Measurements from ENCODE around the gene RCN2. TPM values are rescaled to one million over a fixed set of nuclear protein-coding genes. Genes with fewer than 3 reads are reported as not detected.
A peak's percentile ranks its signal among the peaks of the same experiment; 100 is the strongest.

Gene RCN2
- total and polyA plus RNA-seq, 2 donors (not counting 1 experiment from before 2014, with no cell fraction given): 46.6 to 106 TPM

DNA sequence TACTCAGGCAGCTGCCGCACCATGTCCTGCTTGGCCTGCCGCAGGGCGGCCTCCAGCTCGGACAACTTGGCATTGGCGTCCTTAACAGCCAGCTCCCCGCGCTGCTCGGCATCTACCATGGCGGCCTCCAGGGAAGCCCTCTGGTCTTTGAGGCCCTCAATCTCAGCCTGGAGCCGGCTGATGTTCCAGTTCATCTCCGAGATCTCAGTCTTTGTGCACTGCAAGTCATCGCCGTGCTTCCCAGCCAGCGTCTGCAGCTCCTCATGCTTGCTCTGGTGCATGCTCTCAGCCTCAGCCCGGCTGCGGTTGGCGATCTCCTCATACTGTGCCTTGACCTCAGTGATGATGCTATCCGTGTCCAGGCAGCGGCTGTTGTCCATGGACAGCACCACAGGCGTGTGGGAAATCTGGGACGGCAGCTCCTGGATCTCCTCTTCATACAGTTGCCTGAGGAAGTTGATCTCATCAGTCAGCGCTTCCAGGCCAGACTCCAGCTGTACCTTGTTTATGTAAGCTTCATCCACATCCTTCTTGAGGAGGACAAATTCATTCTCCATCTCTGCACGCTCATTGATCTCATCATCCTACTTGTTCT is 47.9 kb downstream of the RCN2 start:
- no peak overlapping the region for H3K4me2 ChIP-seq (ENCODE audit: extremely low read depth, insufficient read depth, low read length)
- no peak overlapping the region for H2AFZ ChIP-seq (ENCODE audit: low read length)
- no peaks in the 10 kb centered on the region for H3K9me3 ChIP-seq (ENCODE audit: control insufficient read depth, insufficient read depth, low read depth, low read length)
- no peak overlapping the region for H3K27ac ChIP-seq (ENCODE audit: insufficient read depth, low read length)
- H3K4me1 ChIP-seq (ENCODE audit: control insufficient read depth, extremely low read depth, insufficient read depth, low read length): peaks cover 2% of the 10 kb centered on the region
- no peak overlapping the region for H3K4me3 ChIP-seq (replicated peaks in 1 of 4; ENCODE audit: control extremely low read depth in 1 of 4, insufficient read depth in 1 of 4, low read depth in 3 of 4, low read length in 4 of 4)
- peak in 1 of 2 donors; percentile 3 for DNase-seq (ENCODE audit: low read depth in 2 of 2)
- H3K79me2 ChIP-seq (ENCODE audit: control insufficient read depth, insufficient read depth, low read length): no peaks in the 10 kb centered on the region
- no peak overlapping the region for H3K9ac ChIP-seq (ENCODE audit: insufficient read depth, low read length)
- no peaks in the 10 kb centered on the region for H3K36me3 ChIP-seq (ENCODE audit: control insufficient read depth, insufficient read depth, low read length)
- TF ChIP-seq, protein P1, sequence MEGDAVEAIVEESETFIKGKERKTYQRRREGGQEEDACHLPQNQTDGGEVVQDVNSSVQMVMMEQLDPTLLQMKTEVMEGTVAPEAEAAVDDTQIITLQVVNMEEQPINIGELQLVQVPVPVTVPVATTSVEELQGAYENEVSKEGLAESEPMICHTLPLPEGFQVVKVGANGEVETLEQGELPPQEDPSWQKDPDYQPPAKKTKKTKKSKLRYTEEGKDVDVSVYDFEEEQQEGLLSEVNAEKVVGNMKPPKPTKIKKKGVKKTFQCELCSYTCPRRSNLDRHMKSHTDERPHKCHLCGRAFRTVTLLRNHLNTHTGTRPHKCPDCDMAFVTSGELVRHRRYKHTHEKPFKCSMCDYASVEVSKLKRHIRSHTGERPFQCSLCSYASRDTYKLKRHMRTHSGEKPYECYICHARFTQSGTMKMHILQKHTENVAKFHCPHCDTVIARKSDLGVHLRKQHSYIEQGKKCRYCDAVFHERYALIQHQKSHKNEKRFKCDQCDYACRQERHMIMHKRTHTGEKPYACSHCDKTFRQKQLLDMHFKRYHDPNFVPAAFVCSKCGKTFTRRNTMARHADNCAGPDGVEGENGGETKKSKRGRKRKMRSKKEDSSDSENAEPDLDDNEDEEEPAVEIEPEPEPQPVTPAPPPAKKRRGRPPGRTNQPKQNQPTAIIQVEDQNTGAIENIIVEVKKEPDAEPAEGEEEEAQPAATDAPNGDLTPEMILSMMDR (conservative IDR thresholded peaks at IDR 0.05 in 1 of 2, IDR thresholded peaks at IDR 0.05 in 1 of 2; ENCODE audit: low read depth in 1 of 2, low read length in 2 of 2): no peak
- no peak for TF ChIP-seq EZH2 (IDR thresholded peaks at IDR 0.05; ENCODE audit: low read length, missing control alignments)
- peaks cover 2% of the 10 kb centered on the region for H3K27me3 ChIP-seq (ENCODE audit: control insufficient read depth, insufficient read depth, low read length)
- no peaks in the 10 kb centered on the region for H4K20me1 ChIP-seq (ENCODE audit: control insufficient read depth, extremely low read depth, insufficient read depth, low read length)

DNA sequence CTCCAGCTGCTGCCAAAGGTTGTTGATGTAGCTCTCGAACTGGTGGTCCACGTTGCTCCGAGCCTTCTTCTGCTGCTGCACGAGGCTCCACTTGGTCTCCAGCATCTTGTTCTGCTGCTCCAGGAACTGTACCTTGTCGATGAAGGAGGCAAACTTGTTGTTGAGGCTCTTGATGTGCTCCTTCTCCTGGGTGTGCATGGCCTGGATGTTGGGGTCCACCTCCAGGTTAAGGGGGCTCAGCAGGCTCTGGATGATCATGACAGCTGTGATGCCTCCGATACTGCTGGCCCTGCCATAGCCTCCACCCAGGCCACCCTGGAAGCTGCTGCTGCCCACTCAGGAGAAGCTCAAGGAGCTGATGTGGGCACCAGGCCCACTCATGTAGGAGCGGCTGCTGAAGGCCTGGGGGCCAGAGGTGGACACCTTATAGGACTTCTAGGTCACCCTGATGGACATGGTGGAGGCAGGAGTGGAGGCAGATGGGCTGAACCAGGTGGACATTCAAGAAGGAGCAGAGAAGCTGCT is 48.5 kb downstream of the RCN2 start:
- Histone ChIP-seq H3K4me1 (ENCODE audit: control insufficient read depth, extremely low read depth, insufficient read depth, low read length) (peaks cover 2% of the 10 kb centered on the region), H3K4me3 (replicated peaks in 1 of 4; ENCODE audit: control extremely low read depth in 1 of 4, insufficient read depth in 1 of 4, low read depth in 3 of 4, low read length in 4 of 4) (no peak overlapping the region), H4K20me1 (ENCODE audit: control insufficient read depth, extremely low read depth, insufficient read depth, low read length) (no peaks in the 10 kb centered on the region), H3K9ac (ENCODE audit: insufficient read depth, low read length) (no peak overlapping the region), H3K79me2 (ENCODE audit: control insufficient read depth, insufficient read depth, low read length) (no peaks in the 10 kb centered on the region), H3K4me2 (ENCODE audit: extremely low read depth, insufficient read depth, low read length) (no peak overlapping the region), H3K27me3 (ENCODE audit: control insufficient read depth, insufficient read depth, low read length) (no peaks in the 10 kb centered on the region), H3K9me3 (ENCODE audit: control insufficient read depth, insufficient read depth, low read depth, low read length) (no peaks in the 10 kb centered on the region), H2AFZ (ENCODE audit: low read length) (no peak overlapping the region), H3K36me3 (ENCODE audit: control insufficient read depth, insufficient read depth, low read length) (no peaks in the 10 kb centered on the region), H3K27ac (ENCODE audit: insufficient read depth, low read length) (no peak overlapping the region)
- TF ChIP-seq, protein P1 (conservative IDR thresholded peaks at IDR 0.05 in 1 of 2, IDR thresholded peaks at IDR 0.05 in 1 of 2; ENCODE audit: low read depth in 1 of 2, low read length in 2 of 2): no peak
- no peak for TF ChIP-seq EZH2 (IDR thresholded peaks at IDR 0.05; ENCODE audit: low read length, missing control alignments)
- DNase-seq (ENCODE audit: low read depth in 2 of 2): no peak

DNA sequence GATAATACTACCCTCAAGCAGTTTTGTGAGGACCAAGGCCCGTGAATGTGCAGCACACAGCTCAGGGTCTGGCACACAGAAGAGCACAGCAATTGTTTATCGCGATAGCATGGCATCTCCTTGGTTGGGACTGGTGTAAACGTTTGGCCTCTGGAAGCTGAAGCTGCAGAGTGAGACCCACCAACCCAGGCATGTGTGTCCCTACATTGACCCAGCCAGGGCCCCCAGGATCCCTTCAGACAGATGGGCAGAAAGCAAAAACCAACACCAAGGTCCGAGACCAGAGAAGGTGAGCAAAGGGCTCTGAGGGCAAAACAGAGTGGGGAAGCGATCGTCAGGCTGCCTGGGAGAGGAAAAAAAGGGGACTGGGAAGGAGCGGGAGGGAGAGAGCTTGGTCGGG is 50.8 kb downstream of the RCN2 start:
- Histone ChIP-seq H3K9me3 (ENCODE audit: control insufficient read depth, insufficient read depth, low read depth, low read length) (no peaks in the 10 kb centered on the region), H2AFZ (ENCODE audit: low read length) (no peak overlapping the region), H3K79me2 (ENCODE audit: control insufficient read depth, insufficient read depth, low read length) (no peaks in the 10 kb centered on the region), H3K4me1 (ENCODE audit: control insufficient read depth, extremely low read depth, insufficient read depth, low read length) (peaks cover 2% of the 10 kb centered on the region), H3K27ac (ENCODE audit: insufficient read depth, low read length) (no peak overlapping the region), H3K4me2 (ENCODE audit: extremely low read depth, insufficient read depth, low read length) (no peak overlapping the region), H3K36me3 (ENCODE audit: control insufficient read depth, insufficient read depth, low read length) (no peaks in the 10 kb centered on the region), H3K9ac (ENCODE audit: insufficient read depth, low read length) (no peak overlapping the region), H3K4me3 (replicated peaks in 1 of 4; ENCODE audit: control extremely low read depth in 1 of 4, insufficient read depth in 1 of 4, low read depth in 3 of 4, low read length in 4 of 4) (no peak overlapping the region), H3K27me3 (ENCODE audit: control insufficient read depth, insufficient read depth, low read length) (no peaks in the 10 kb centered on the region), H4K20me1 (ENCODE audit: control insufficient read depth, extremely low read depth, insufficient read depth, low read length) (no peaks in the 10 kb centered on the region)
- TF ChIP-seq EZH2 (IDR thresholded peaks at IDR 0.05; ENCODE audit: low read length, missing control alignments): no peak
- TF ChIP-seq, protein P1 (conservative IDR thresholded peaks at IDR 0.05 in 1 of 2, IDR thresholded peaks at IDR 0.05 in 1 of 2; ENCODE audit: low read depth in 1 of 2, low read length in 2 of 2): no peak
- no peak for DNase-seq (ENCODE audit: low read depth in 2 of 2)

Data from fibroblast of lung (primary cell).